LNCaP clone FGC (cell line): ENCODE measurements around the gene SCAF1.

Source experiments
- DNase-seq: peaks from one replicate; pipeline ENCODE4 v3.0.0-alpha.2; 2011; ENCODE audit warnings: low read depth
- H3K4me3 ChIP-seq: 2 replicates; pipeline ENCODE4 v1.5.1; 2011; ENCODE audit warnings: mild to moderate bottlenecking, low read depth, low read length, control low read depth
- TF ChIP-seq, protein P1 (sequence below): IDR thresholded peaks from 2 replicates; pipeline ENCODE4 v1.5.1; 2012; ENCODE audit warnings: mild to moderate bottlenecking; ENCODE audit not compliant: control insufficient read depth, insufficient read depth; ENCODE audit errors: extremely low read depth

Gene SCAF1

DNA sequence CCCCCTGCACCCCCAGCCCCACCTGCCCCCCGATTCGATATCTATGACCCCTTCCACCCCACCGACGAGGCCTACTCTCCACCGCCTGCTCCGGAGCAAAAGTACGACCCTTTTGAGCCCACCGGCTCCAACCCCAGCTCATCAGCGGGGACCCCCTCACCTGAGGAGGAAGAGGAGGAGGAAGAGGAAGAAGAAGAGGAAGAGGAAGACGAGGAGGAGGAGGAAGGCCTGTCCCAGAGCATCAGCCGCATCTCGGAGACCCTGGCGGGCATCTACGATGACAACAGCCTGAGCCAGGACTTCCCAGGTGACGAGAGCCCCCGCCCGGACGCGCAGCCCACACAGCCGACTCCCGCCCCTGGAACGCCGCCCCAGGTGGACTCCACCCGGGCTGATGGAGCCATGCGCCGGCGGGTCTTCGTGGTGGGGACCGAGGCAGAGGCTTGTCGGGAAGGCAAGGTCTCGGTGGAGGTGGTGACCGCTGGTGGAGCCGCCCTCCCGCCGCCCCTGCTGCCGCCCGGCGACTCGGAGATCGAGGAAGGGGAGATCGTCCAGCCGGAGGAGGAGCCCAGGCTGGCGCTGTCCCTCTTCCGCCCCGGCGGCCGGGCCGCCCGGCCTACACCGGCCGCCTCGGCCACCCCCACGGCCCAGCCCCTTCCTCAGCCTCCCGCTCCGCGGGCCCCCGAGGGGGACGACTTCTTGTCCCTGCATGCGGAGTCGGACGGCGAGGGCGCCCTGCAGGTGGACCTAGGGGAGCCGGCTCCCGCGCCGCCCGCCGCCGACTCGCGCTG lies 9.2 kb downstream of the SCAF1 start:
- no peak for DNase-seq
- TF ChIP-seq, protein P1, sequence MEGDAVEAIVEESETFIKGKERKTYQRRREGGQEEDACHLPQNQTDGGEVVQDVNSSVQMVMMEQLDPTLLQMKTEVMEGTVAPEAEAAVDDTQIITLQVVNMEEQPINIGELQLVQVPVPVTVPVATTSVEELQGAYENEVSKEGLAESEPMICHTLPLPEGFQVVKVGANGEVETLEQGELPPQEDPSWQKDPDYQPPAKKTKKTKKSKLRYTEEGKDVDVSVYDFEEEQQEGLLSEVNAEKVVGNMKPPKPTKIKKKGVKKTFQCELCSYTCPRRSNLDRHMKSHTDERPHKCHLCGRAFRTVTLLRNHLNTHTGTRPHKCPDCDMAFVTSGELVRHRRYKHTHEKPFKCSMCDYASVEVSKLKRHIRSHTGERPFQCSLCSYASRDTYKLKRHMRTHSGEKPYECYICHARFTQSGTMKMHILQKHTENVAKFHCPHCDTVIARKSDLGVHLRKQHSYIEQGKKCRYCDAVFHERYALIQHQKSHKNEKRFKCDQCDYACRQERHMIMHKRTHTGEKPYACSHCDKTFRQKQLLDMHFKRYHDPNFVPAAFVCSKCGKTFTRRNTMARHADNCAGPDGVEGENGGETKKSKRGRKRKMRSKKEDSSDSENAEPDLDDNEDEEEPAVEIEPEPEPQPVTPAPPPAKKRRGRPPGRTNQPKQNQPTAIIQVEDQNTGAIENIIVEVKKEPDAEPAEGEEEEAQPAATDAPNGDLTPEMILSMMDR: no peak
- H3K4me3 ChIP-seq: no peak overlapping the region

DNA sequence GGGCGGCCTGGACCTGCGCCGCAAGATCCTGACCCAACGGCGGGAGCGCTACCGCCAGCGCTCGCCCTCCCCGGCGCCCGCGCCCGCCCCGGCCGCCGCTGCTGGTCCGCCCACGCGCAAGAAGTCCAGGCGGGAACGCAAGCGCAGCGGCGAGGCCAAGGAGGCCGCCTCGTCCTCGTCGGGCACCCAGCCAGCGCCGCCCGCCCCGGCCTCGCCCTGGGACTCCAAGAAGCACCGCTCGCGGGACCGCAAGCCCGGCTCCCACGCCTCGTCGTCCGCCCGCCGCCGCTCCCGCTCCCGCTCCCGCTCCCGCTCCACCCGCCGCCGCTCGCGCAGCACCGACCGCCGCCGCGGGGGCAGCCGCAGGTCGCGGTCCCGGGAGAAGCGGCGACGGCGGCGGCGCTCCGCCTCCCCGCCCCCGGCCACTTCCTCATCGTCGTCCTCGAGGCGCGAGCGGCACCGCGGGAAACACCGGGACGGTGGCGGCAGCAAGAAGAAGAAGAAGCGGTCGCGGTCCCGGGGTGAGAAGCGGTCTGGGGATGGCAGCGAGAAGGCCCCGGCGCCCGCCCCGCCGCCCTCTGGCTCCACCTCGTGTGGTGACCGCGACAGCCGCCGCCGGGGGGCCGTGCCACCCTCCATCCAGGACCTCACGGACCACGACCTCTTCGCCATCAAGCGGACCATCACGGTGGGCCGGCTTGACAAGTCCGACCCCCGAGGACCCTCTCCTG lies 10.0 kb downstream of the SCAF1 start:
- DNase-seq: no peak

DNA sequence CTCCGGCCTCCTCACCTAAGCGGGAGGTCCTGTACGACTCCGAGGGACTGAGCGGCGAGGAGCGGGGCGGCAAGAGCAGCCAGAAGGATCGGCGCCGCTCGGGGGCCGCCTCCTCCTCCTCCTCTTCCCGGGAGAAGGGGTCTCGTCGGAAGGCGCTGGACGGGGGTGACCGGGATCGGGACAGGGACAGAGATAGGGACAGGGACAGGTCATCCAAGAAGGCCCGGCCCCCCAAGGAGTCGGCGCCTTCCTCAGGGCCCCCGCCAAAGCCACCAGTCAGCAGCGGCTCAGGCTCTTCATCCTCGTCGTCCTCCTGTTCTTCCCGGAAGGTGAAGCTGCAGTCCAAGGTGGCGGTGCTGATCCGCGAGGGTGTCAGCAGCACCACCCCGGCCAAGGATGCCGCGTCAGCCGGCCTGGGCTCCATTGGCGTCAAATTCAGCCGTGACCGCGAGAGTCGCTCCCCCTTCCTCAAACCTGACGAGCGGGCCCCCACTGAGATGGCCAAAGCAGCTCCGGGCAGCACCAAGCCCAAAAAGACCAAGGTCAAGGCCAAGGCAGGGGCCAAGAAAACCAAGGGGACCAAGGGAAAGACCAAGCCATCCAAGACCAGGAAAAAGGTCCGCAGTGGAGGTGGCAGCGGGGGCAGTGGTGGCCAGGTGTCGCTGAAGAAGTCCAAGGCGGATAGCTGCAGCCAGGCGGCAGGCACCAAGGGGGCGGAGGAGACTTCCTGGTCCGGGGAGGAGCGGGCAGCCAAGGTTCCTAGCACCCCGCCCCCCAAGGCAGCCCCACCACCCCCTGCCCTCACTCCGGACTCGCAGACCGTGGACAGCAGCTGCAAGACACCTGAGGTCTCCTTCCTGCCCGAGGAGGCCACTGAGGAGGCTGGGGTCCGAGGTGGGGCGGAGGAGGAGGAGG lies 10.8 kb downstream of the SCAF1 start:
- DNase-seq: no peak
- no peak overlapping the region for H3K4me3 ChIP-seq

More for the DNA sequence above, 10.0 kb downstream of the SCAF1 start:
- H3K4me3 ChIP-seq: no peak overlapping the region
- TF ChIP-seq, protein P1: no peak

DNA sequence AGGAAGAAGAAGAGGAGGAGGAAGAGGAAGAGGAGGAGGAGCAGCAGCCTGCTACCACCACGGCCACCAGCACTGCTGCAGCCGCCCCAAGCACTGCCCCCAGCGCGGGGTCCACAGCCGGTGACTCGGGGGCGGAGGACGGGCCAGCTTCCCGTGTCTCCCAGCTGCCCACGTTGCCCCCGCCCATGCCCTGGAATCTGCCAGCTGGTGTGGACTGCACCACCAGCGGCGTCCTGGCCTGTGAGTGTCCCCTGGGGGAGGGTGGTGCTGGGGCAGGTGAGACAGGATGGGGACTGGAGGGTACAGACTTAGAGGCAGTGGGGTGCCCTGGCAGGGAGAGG lies 11.4 kb downstream of the SCAF1 start:
- no peak overlapping the region for H3K4me3 ChIP-seq
- no peak for DNase-seq
- TF ChIP-seq, protein P1: no peak

More for the DNA sequence above, 10.8 kb downstream of the SCAF1 start:
- TF ChIP-seq, protein P1: no peak

DNA sequence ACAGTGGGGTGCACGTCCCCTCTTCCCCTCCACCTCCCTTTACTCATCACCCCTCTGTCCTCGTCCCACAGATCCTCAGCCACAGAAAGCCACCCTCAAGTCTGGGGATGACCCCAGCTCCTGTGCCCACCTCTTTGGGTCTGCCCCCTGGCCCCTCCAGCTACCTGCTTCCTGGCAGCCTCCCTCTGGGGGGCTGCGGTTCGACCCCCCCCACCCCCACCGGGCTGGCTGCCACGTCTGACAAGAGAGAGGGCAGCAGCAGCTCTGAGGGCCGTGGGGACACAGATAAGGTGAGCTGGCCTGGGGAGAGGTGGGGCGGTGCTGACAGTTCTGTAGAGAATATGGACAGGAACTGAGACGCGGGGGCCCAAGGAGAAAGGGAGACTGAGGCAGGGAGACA lies 12.6 kb downstream of the SCAF1 start:
- TF ChIP-seq, protein P1: no peak
- no peak overlapping the region for H3K4me3 ChIP-seq
- DNase-seq: no peak

DNA sequence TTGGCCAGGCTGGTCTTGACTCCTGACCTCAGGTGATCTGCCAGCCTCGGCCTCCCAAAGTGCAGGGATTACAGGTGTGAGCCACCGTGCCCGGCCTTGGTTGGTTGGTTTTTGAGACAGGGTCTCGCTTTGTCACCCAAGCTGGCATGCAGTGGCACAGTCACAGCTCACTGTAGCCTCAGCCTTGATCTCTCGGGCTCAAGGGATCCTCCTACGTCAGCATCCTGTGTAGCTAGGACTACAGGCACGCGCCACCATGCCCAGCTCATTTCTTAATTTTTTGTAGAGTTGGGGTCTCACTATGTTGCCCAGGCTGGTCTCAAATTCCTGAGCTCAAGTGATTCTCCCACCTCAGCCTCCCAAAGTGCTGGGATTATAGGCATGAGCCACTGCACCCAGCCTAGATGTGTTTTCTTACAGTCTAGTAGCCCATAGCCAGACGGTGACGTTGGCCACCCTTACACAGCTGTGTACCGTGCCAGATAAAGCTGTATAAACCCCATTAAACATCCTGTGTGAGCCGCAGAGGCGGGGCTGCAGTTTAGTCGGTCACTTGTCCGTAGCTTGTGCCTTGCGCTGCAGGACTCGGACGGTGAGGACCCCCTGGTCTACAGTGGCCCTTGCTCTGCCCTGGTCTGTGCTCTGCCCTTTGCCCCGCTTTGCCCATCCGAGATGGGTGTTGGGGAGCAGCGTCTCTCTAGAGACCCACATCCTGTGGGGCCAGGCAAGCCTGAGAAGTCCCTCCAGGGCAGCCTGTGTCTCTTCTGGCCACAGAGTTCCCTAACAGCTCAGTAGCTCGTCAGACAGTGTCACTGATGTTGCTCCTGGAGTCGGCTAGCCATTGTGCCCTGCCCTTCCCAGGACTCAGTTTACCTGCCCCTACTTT lies 13.8 kb downstream of the SCAF1 start:
- no peak overlapping the region for H3K4me3 ChIP-seq
- DNase-seq: no peak

More for the DNA sequence above, 13.8 kb downstream of the SCAF1 start:
- TF ChIP-seq, protein P1: no peak
